K562 (cell line): ENCODE data around the gene SOS2. TPM values are rescaled to one million over a fixed set of nuclear protein-coding genes. Genes with fewer than 3 reads are reported as not detected.

Source experiments
- ATAC-seq: fragments of 200-7000 bp; cut with Tn5 transposase; 3 replicates; pipeline ENCODE4 v1.9.1; 2020; ENCODE audit warnings: moderate library complexity
- BruUV-seq: library from RNA; stranded (reverse); fragments of 400-500 nt; replicated peaks from 2 replicates; lab custom pipeline; 2021; lab: Mats Ljungman, UMichigan
- CTCF ChIA-PET: fragments of 300-600 bp; formaldehyde crosslinking; extraction: SDS; loops from one replicate; lab custom pipeline; 2021; ENCODE audit warnings: low intra/inter-chr PET ratio; lab: Yijun Ruan, JAX
- POLR2A ChIA-PET: fragments of 300-600, 350-650 bp; sonication (Branson Sonifier 250); formaldehyde crosslinking; extraction: SDS; loops from one replicate; lab custom pipeline; 2021; ENCODE audit warnings: antibody characterized with exemption, inconsistent platforms; lab: Yijun Ruan, JAX
- DNase-seq, 4 experiments: peaks; one replicate each; pipeline versions ENCODE4 v3.0.0 to v3.0.0-alpha.2; 2011 to 2018; ENCODE audit warnings: low spot score in 3 of 4, mixed read lengths in 3 of 4; ENCODE audit errors: extremely low read depth in 1 of 4
- FAIRE-seq: peaks from 2 replicates; lab custom pipeline; 2011; peaks lifted over from hg19 to GRCh38; lab: Jason Lieb, UNC
- H2AFZ ChIP-seq: 2 replicates; pipeline ENCODE4 v1.6.0; 2011; ENCODE audit warnings: low read depth, low read length, control low read depth, inconsistent platforms
- H3K27ac ChIP-seq: fragments of 200-600 bp; 3 replicates; pipeline ENCODE4 v1.8.0; 2011; ENCODE audit warnings: low read depth, mild to moderate bottlenecking, control low read depth, inconsistent platforms, low read length, moderate library complexity, mixed read lengths; ENCODE audit errors: extremely low read depth
- H3K27me3 ChIP-seq, 2 experiments: fragments of 300-600 bp in 1 of 2; 2 replicates in 1 of 2; 3 replicates in 1 of 2; pipeline versions ENCODE4 v1.6.0 to v1.8.0; 2011; ENCODE audit warnings: inconsistent platforms in 2 of 2, low read length in 2 of 2, mild to moderate bottlenecking in 1 of 2, mixed read lengths in 1 of 2, moderate library complexity in 1 of 2; ENCODE audit not compliant: control insufficient read depth in 2 of 2, insufficient read depth in 2 of 2
- H3K36me3 ChIP-seq: fragments of 300-600 bp; 3 replicates; pipeline ENCODE4 v1.8.0; 2011; ENCODE audit warnings: mild to moderate bottlenecking, low read length, inconsistent platforms; ENCODE audit not compliant: control insufficient read depth, insufficient read depth
- H3K4me1 ChIP-seq, 2 experiments: fragments of 200-600 bp in 1 of 2; replicated peaks in 1 of 2; 2 replicates in 1 of 2; 3 replicates in 1 of 2; pipeline versions ENCODE4 v1.5.1 to v1.8.0; 2011; ENCODE audit warnings: inconsistent platforms in 2 of 2, low read length in 2 of 2, mild to moderate bottlenecking in 1 of 2, mixed read lengths in 1 of 2, moderate library complexity in 1 of 2; ENCODE audit not compliant: control insufficient read depth in 2 of 2, insufficient read depth in 2 of 2
- H3K4me2 ChIP-seq: 2 replicates; pipeline ENCODE4 v1.6.1; 2011; ENCODE audit warnings: low read length, control low read depth, inconsistent platforms, mixed read lengths; ENCODE audit not compliant: insufficient read depth
- H3K4me3 ChIP-seq: fragments of 200-600 bp; sonication (generic), shearing (Covaris generic); 2 replicates; pipeline ENCODE4 v1.5.1; 2016; ENCODE audit warnings: control low read depth, inconsistent platforms
- H3K79me2 ChIP-seq: fragments of 200-600 bp; 3 replicates; pipeline ENCODE4 v1.8.0; 2011; ENCODE audit warnings: low read length, inconsistent platforms; ENCODE audit not compliant: control insufficient read depth, insufficient read depth
- H3K9ac ChIP-seq, 2 experiments: 2 replicates each; pipeline versions ENCODE4 v1.6.0 to v1.6.1; 2011; ENCODE audit warnings: low read depth in 2 of 2, low read length in 2 of 2, control low read depth in 1 of 2, inconsistent platforms in 1 of 2, mild to moderate bottlenecking in 1 of 2, mixed read lengths in 1 of 2; ENCODE audit not compliant: insufficient read depth in 1 of 2
- H3K9me1 ChIP-seq: one replicate; pipeline ENCODE4 v1.6.0; 2011; ENCODE audit warnings: inconsistent platforms, mild to moderate bottlenecking, low read length, moderate library complexity; ENCODE audit not compliant: control insufficient read depth, insufficient read depth
- H3K9me3 ChIP-seq: replicated peaks from 2 replicates; pipeline ENCODE4 v1.5.1; 2011; ENCODE audit warnings: low read depth, low read length, inconsistent platforms; ENCODE audit not compliant: control insufficient read depth, insufficient read depth
- H4K20me1 ChIP-seq: replicated peaks from 2 replicates; pipeline ENCODE4 v1.6.1; 2011; ENCODE audit warnings: low read length, inconsistent platforms, mixed read lengths; ENCODE audit not compliant: control insufficient read depth, insufficient read depth
- ERF ChIP-seq: fragments of 450-650 bp; formaldehyde crosslinking; IDR thresholded peaks from 2 replicates; pipeline ENCODE4 v1.4.0; 2020; ENCODE audit warnings: mild to moderate bottlenecking, mixed read lengths
- HMBOX1 ChIP-seq: sonication (generic); IDR thresholded peaks from 2 replicates; pipeline ENCODE4 v1.6.1; 2016
- JUN ChIP-seq, 2 experiments: sonication (generic) in 1 of 2; formaldehyde crosslinking in 1 of 2; IDR thresholded peaks; 2 replicates each; pipeline versions ENCODE4 v1.6.1 to v1.8.0; 2012 to 2022; ENCODE audit warnings: borderline replicate concordance in 2 of 2, mild to moderate bottlenecking in 2 of 2, improper control_type of control experiment in 1 of 2, low read depth in 1 of 2, low read length in 1 of 2, missing genetic modification reagents in 1 of 2
- MED1 ChIP-seq: sonication (generic); formaldehyde crosslinking; IDR thresholded peaks from 2 replicates; pipeline ENCODE4 v1.8.1; 2023; ENCODE audit warnings: missing genetic modification reagents, borderline replicate concordance
- MLLT1 ChIP-seq, 2 experiments: fragments of 450-650 bp; IDR thresholded peaks; 2 replicates each; pipeline ENCODE4 v1.6.1; 2016
- MTF1 ChIP-seq: fragments of 250-450 bp; sonication (Bioruptor Pico); IDR thresholded peaks from 2 replicates; pipeline ENCODE4 v1.9.0; 2021; ENCODE audit warnings: moderate library complexity, mild to moderate bottlenecking, inconsistent platforms, borderline replicate concordance
- PML ChIP-seq: IDR thresholded peaks from 2 replicates; pipeline ENCODE4 v1.6.1; 2012; ENCODE audit warnings: low read length, inconsistent platforms
- SETDB1 ChIP-seq: IDR thresholded peaks from one replicate; pipeline ENCODE4 v1.6.1; 2012; ENCODE audit warnings: low read length, control low read depth, inconsistent platforms
- STAT5B ChIP-seq: fragments of 250-450 bp; sonication (Bioruptor Pico); IDR thresholded peaks from 2 replicates; pipeline ENCODE4 v1.8.0; 2021; ENCODE audit warnings: mild to moderate bottlenecking, inconsistent platforms
- SUPT5H ChIP-seq: fragments of 450-650 bp; IDR thresholded peaks from 2 replicates; pipeline ENCODE4 v1.6.1; 2016
- ZFPM2 ChIP-seq: fragments of 250-450 bp; sonication (Bioruptor Pico); IDR thresholded peaks from 2 replicates; pipeline ENCODE4 v1.5.1; 2022; ENCODE audit warnings: mild to moderate bottlenecking
- ZNF347 ChIP-seq: fragments of 450-650 bp; formaldehyde crosslinking; IDR thresholded peaks from 2 replicates; pipeline ENCODE4 v1.4.0; 2020; ENCODE audit warnings: low read depth, mild to moderate bottlenecking, moderate library complexity
- WGBS: fragments of 100-300 bp; shearing (Covaris generic); methylation state at CpG from one replicate; pipeline ENCODE4 v1.1.6; 2016; ENCODE audit warnings: low coverage, mixed read lengths; ENCODE audit not compliant: insufficient coverage; ENCODE audit errors: missing lambda C conversion rate; 5-methylcytosine and 5-hydroxymethylcytosine counted together
- in situ Hi-C: fragments of 300-500 bp; cut with MboI; formaldehyde crosslinking; loops from 4 replicates; pipeline ENCODE4 v1.15.0; 2018; ENCODE audit warnings: inconsistent platforms, mixed read lengths
- intact Hi-C: fragments of 100-400 bp; cut with micrococcal nuclease; formaldehyde crosslinking; loops from 2 replicates; pipeline ENCODE4 v1.14.2; 2022
- polyA plus RNA-seq, 8 experiments: library from polyadenylated mRNA; depleted of rRNA in 4 of 8; stranded (reverse) in 5 of 8; unstranded in 3 of 8; fragments of >200 nt; fragmentation: Nextera tagmentation in 2 of 8; fragmentation: Illumina TruSeq in 1 of 8; extraction: Ambion mirVana in 2 of 8; extraction: Trizol in 1 of 8; gene quantifications; 2 replicates each; pipeline versions ENCODE4 v1.2.1 to v1.2.3, GENCODE V29; 2011 to 2014; ENCODE audit warnings: inconsistent platforms in 1 of 8, missing spikeins in 1 of 8
- total RNA-seq, 7 experiments: library from RNA; depleted of rRNA in 6 of 7; stranded (reverse); fragments of >200 nt in 6 of 7; fragmentation: Illumina TruSeq in 2 of 7; extraction: Trizol in 2 of 7; gene quantifications; 2 replicates each; pipeline versions ENCODE4 v1.2.1 to v1.2.3, GENCODE V29; 2011 to 2021; ENCODE audit warnings: low replicate concordance in 1 of 7

SOS2 gene
- total and polyA plus RNA-seq, 9 of the 15 experiments (the other 6 are each of a cell fraction or from before 2014, with no cell fraction given), result 2.2 to 13.1 (median 10.5) TPM

- Histone ChIP-seq H3K9ac (no peak overlapping the region), H3K9me1 (no peaks in the 10 kb centered on the region), H3K36me3 (0 out of 3 replicates have a peak, but pooled peaks cover 6% of the 10 kb centered on the region), H3K4me2 (no peak overlapping the region), H3K27ac (no peak overlapping the region), H3K4me1 (no peaks in the 10 kb centered on the region), H4K20me1 (no peaks in the 10 kb centered on the region), H3K27me3 (no peaks in the 10 kb centered on the region), H3K9me3 (no peaks in the 10 kb centered on the region), H2AFZ (no peak overlapping the region), H3K79me2 (no peaks in the 10 kb centered on the region), H3K4me3 (no peak overlapping the region)
- no peak for FAIRE-seq
- DNase-seq, result no peak
- POLR2A ChIA-PET, result interaction anchor here (0.7 to 2.0 kb wide), 3 partner anchors 10 to 13 kb away, joined by 4 to 7 read pairs (median 5); no protein-coding TSS in a partner anchor
- in situ Hi-C loops, result no loop called here
- TF ChIP-seq MTF1 (CRISPR knock-in tag) (no peak), ZFPM2 (CRISPR knock-in tag) (no peak), MLLT1 (IDR thresholded peaks at IDR 0.05) (no peak), MED1 (CRISPR knock-in tag) (no peak), ZNF347 (CRISPR knock-in tag) (no peak), SUPT5H (no peak), JUN (IDR thresholded peaks at IDR 0.05; ENCODE audit: borderline replicate concordance, low read depth, low read length) (no peak), JUN (CRISPR knock-in tag; IDR thresholded peaks at IDR 0.05; ENCODE audit: borderline replicate concordance) (no peak), HMBOX1 (no peak), SETDB1 (no peak), STAT5B (no peak), ERF (CRISPR knock-in tag) (no peak), PML (no peak)
- CTCF ChIA-PET, result no interaction called here
- intact Hi-C loops, result no loop called here
- no TSS peak for BruUV-seq
- 43% methylated on average over 1 of the region's 1 CpG for WGBS
- no peak for ATAC-seq
These were observed 39.9 kb downstream of the SOS2 start for GRCh38 chr14:50191499-50191898.
